Measurements from ENCODE around the gene MAD1L1.
"Not testable (repeated sequence)": the region's sequence is repeated elsewhere in the genome, so short reads cannot be mapped to it uniquely, and the experiment has no call there.

MAD1L1 gene

GRCh38 chr7:1977876-1978441 is 254.8 kb downstream of the MAD1L1 start:
- TF ChIP-seq, protein P1, sequence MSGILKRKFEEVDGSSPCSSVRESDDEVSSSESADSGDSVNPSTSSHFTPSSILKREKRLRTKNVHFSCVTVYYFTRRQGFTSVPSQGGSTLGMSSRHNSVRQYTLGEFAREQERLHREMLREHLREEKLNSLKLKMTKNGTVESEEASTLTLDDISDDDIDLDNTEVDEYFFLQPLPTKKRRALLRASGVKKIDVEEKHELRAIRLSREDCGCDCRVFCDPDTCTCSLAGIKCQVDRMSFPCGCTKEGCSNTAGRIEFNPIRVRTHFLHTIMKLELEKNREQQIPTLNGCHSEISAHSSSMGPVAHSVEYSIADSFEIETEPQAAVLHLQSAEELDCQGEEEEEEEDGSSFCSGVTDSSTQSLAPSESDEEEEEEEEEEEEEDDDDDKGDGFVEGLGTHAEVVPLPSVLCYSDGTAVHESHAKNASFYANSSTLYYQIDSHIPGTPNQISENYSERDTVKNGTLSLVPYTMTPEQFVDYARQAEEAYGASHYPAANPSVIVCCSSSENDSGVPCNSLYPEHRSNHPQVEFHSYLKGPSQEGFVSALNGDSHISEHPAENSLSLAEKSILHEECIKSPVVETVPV (CRISPR knock-in tag; IDR thresholded peaks at IDR 0.05), result no peak
- TF ChIP-seq ISL1 (CRISPR knock-in tag; IDR thresholded peaks at IDR 0.05) (no peak), BACH2 (CRISPR knock-in tag; IDR thresholded peaks at IDR 0.05; ENCODE audit: borderline replicate concordance) (no peak), ARNTL (CRISPR knock-in tag; IDR thresholded peaks at IDR 0.05; ENCODE audit: borderline replicate concordance, low read depth) (no peak), ESRRG (CRISPR knock-in tag; IDR thresholded peaks at IDR 0.05) (no peak), ZNF70 (CRISPR knock-in tag; IDR thresholded peaks at IDR 0.05) (no peak), SNAI2 (CRISPR knock-in tag; IDR thresholded peaks at IDR 0.05) (no peak), ZFP30 (CRISPR knock-in tag; IDR thresholded peaks at IDR 0.05) (no peak)
- ATAC-seq, result no peak

- ATAC-seq, result no peak
These were observed 255.5 kb downstream of the MAD1L1 start for GRCh38 chr7:1977059-1977875.

GRCh38 chr7:1976521-1976920 is 256.2 kb downstream of the MAD1L1 start:
- ATAC-seq, result not testable (repeated sequence)

More at GRCh38 chr7:1977059-1977875, 255.5 kb downstream of the MAD1L1 start:
- no peak for TF ChIP-seq ISL1 (CRISPR knock-in tag; IDR thresholded peaks at IDR 0.05)
- no peak for TF ChIP-seq TOX (CRISPR knock-in tag; IDR thresholded peaks at IDR 0.05; ENCODE audit: borderline replicate concordance)
- TF ChIP-seq ZNF70 (CRISPR knock-in tag; IDR thresholded peaks at IDR 0.05), result no peak
- no peak for TF ChIP-seq ARNTL (CRISPR knock-in tag; IDR thresholded peaks at IDR 0.05; ENCODE audit: borderline replicate concordance, low read depth)
- TF ChIP-seq OSR1 (CRISPR knock-in tag; IDR thresholded peaks at IDR 0.05), result no peak
- no peak for TF ChIP-seq ZFP30 (CRISPR knock-in tag; IDR thresholded peaks at IDR 0.05)
- TF ChIP-seq SNAI2 (CRISPR knock-in tag; IDR thresholded peaks at IDR 0.05), result no peak
- no peak for TF ChIP-seq ZNF565 (CRISPR knock-in tag; conservative IDR thresholded peaks at IDR 0.05; ENCODE audit: low read depth)
- no peak for TF ChIP-seq ESRRG (CRISPR knock-in tag; IDR thresholded peaks at IDR 0.05)
- TF ChIP-seq BACH2 (CRISPR knock-in tag; IDR thresholded peaks at IDR 0.05; ENCODE audit: borderline replicate concordance), result no peak
- TF ChIP-seq, protein P2, sequence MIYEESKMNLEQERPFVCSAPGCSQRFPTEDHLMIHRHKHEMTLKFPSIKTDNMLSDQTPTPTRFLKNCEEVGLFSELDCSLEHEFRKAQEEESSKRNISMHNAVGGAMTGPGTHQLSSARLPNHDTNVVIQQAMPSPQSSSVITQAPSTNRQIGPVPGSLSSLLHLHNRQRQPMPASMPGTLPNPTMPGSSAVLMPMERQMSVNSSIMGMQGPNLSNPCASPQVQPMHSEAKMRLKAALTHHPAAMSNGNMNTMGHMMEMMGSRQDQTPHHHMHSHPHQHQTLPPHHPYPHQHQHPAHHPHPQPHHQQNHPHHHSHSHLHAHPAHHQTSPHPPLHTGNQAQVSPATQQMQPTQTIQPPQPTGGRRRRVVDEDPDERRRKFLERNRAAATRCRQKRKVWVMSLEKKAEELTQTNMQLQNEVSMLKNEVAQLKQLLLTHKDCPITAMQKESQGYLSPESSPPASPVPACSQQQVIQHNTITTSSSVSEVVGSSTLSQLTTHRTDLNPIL (CRISPR knock-in tag; IDR thresholded peaks at IDR 0.05; ENCODE audit: low read depth), result no peak
- TF ChIP-seq CSDC2 (CRISPR knock-in tag; IDR thresholded peaks at IDR 0.05), result no peak

DNA sequence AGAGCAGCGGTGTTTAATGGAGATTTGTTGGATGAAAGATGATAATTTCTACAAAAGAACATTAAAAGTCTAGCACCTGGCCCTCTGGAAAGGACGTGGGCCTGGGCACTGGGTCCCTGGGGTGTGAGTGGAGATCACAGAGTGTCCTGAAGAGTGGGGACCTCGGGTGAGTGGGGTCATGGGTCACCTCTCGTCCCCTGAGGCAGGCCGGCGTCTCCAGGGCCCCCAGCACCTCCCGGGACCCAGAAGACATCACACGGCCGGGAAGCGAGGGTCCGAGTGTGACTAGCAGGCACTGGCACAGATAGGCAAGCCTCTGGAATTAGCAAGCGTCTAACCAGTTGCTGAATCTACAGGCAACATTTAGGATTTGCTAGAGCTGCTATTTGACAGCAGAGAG is 257.2 kb downstream of the MAD1L1 start:
- no peak for ATAC-seq
- TF ChIP-seq BACH2 (CRISPR knock-in tag; IDR thresholded peaks at IDR 0.05; ENCODE audit: borderline replicate concordance) (no peak), TOX (CRISPR knock-in tag; IDR thresholded peaks at IDR 0.05; ENCODE audit: borderline replicate concordance) (no peak), ARNTL (CRISPR knock-in tag; IDR thresholded peaks at IDR 0.05; ENCODE audit: borderline replicate concordance, low read depth) (no peak), OSR1 (CRISPR knock-in tag; IDR thresholded peaks at IDR 0.05) (no peak), PATZ1 (CRISPR knock-in tag; IDR thresholded peaks at IDR 0.05; ENCODE audit: borderline replicate concordance) (no peak), ISL1 (CRISPR knock-in tag; IDR thresholded peaks at IDR 0.05) (no peak)
- TF ChIP-seq, protein P3, sequence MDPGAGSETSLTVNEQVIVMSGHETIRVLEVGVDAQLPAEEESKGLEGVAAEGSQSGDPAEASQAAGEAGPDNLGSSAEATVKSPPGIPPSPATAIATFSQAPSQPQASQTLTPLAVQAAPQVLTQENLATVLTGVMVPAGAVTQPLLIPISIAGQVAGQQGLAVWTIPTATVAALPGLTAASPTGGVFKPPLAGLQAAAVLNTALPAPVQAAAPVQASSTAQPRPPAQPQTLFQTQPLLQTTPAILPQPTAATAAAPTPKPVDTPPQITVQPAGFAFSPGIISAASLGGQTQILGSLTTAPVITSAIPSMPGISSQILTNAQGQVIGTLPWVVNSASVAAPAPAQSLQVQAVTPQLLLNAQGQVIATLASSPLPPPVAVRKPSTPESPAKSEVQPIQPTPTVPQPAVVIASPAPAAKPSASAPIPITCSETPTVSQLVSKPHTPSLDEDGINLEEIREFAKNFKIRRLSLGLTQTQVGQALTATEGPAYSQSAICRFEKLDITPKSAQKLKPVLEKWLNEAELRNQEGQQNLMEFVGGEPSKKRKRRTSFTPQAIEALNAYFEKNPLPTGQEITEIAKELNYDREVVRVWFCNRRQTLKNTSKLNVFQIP (CRISPR knock-in tag; IDR thresholded peaks at IDR 0.05; ENCODE audit: borderline replicate concordance, low read depth), result no peak

GRCh38 chr7:1975179-1975578 is 257.6 kb downstream of the MAD1L1 start:
- no peak for TF ChIP-seq PATZ1 (CRISPR knock-in tag; IDR thresholded peaks at IDR 0.05; ENCODE audit: borderline replicate concordance)
- no peak for TF ChIP-seq ARNTL (CRISPR knock-in tag; IDR thresholded peaks at IDR 0.05; ENCODE audit: borderline replicate concordance, low read depth)
- TF ChIP-seq SNAI2 (CRISPR knock-in tag; IDR thresholded peaks at IDR 0.05), result no peak
- TF ChIP-seq ISL1 (CRISPR knock-in tag; IDR thresholded peaks at IDR 0.05), result no peak
- TF ChIP-seq OSR1 (CRISPR knock-in tag; IDR thresholded peaks at IDR 0.05), result no peak
- no peak for TF ChIP-seq ZC3H10 (CRISPR knock-in tag; IDR thresholded peaks at IDR 0.05)
- TF ChIP-seq, protein P2 (CRISPR knock-in tag; IDR thresholded peaks at IDR 0.05; ENCODE audit: low read depth), result no peak
- TF ChIP-seq PPARA (CRISPR knock-in tag; IDR thresholded peaks at IDR 0.05; ENCODE audit: borderline replicate concordance), result no peak
- TF ChIP-seq TOX (CRISPR knock-in tag; IDR thresholded peaks at IDR 0.05; ENCODE audit: borderline replicate concordance), result no peak
- TF ChIP-seq BACH2 (CRISPR knock-in tag; IDR thresholded peaks at IDR 0.05; ENCODE audit: borderline replicate concordance), result no peak
- TF ChIP-seq ZNF8 (CRISPR knock-in tag; IDR thresholded peaks at IDR 0.05), result no peak
- TF ChIP-seq, protein P3 (CRISPR knock-in tag; IDR thresholded peaks at IDR 0.05; ENCODE audit: borderline replicate concordance, low read depth), result no peak
- ATAC-seq, result no peak

Measured in SK-N-SH treated with all-trans-retinoic acid at 6 μM for 48 hours (cell line).